Smooth muscle cell (in vitro differentiated cells): ENCODE results near the gene MGAT5B. TPM values are rescaled to one million over a fixed set of nuclear protein-coding genes. Genes with fewer than 3 reads are reported as not detected.

Experiments used
- DNase-seq: peaks from one replicate; lab custom pipeline; 2025; ENCODE audit not compliant: unreplicated experiment; lab: John Stamatoyannopoulos, UW
- H2AFZ ChIP-seq: fragments of 200-600 bp; sonication (generic); 2 replicates; pipeline ENCODE4 v1.6.0; 2016; ENCODE audit warnings: antibody characterized with exemption, low read depth, mild to moderate bottlenecking
- H3F3A ChIP-seq: fragments of 200-600 bp; sonication (generic); 2 replicates; pipeline ENCODE4 v1.6.0; 2017; ENCODE audit warnings: antibody characterized with exemption, low read depth
- H3K27ac ChIP-seq: fragments of 200-600 bp; sonication (generic); 2 replicates; pipeline ENCODE4 v1.5.1; 2016; ENCODE audit warnings: low read depth, mild to moderate bottlenecking
- H3K27me3 ChIP-seq: fragments of 200-600 bp; sonication (generic); 2 replicates; pipeline ENCODE4 v1.6.1; 2016; ENCODE audit warnings: low read depth, mild to moderate bottlenecking
- H3K36me3 ChIP-seq: fragments of 200-600 bp; sonication (generic); 2 replicates; pipeline ENCODE4 v1.5.1; 2016; ENCODE audit warnings: low read depth
- H3K4me1 ChIP-seq: fragments of 200-600 bp; sonication (generic); 2 replicates; pipeline ENCODE4 v1.5.1; 2016; ENCODE audit warnings: low read depth
- H3K4me2 ChIP-seq: fragments of 200-600 bp; sonication (generic); 2 replicates; pipeline ENCODE4 v1.6.0; 2016; ENCODE audit warnings: mild to moderate bottlenecking
- H3K4me3 ChIP-seq: fragments of 200-600 bp; sonication (generic); 2 replicates; pipeline ENCODE4 v1.5.1; 2016; ENCODE audit warnings: mild to moderate bottlenecking
- H3K79me2 ChIP-seq: fragments of 200-600 bp; sonication (generic); 2 replicates; pipeline ENCODE4 v1.6.0; 2016; ENCODE audit warnings: low read depth, mild to moderate bottlenecking
- H3K9ac ChIP-seq: fragments of 200-600 bp; sonication (generic); 2 replicates; pipeline ENCODE4 v1.6.0; 2016; ENCODE audit warnings: low read depth
- H3K9me3 ChIP-seq: fragments of 200-600 bp; sonication (generic); replicated peaks from 2 replicates; pipeline ENCODE4 v1.5.1; 2016; ENCODE audit warnings: low read depth
- H4K20me1 ChIP-seq: fragments of 200-600 bp; sonication (generic); 2 replicates; pipeline ENCODE4 v1.6.0; 2016; ENCODE audit warnings: low read depth
- CTCF ChIP-seq: fragments of 200-600 bp; sonication (generic); IDR thresholded peaks from 2 replicates; pipeline ENCODE4 v1.5.1; 2017; ENCODE audit warnings: borderline replicate concordance, mild to moderate bottlenecking, antibody characterized with exemption; ENCODE audit not compliant: insufficient read depth, poor library complexity, severe bottlenecking
- WGBS: methylation state at CpG from one replicate; pipeline ENCODE4 v1.1.7; 2016; ENCODE audit warnings: low lambda C conversion rate; 5-methylcytosine and 5-hydroxymethylcytosine counted together
- polyA plus RNA-seq: library from polyadenylated mRNA; unstranded; fragments of >200 nt; fragmentation: Nextera tagmentation; extraction: Ambion mirVana; gene quantifications from 2 replicates; pipeline ENCODE4 v1.2.1, GENCODE V29; 2016
- total RNA-seq: library from RNA; depleted of rRNA; stranded (reverse); fragments of >200 nt; gene quantifications from 2 replicates; pipeline ENCODE4 v1.2.3, GENCODE V29; 2014

Gene MGAT5B
- total and polyA plus RNA-seq, 2 experiments from 2014 or later = 0.78 to 7.6 TPM

- H3K27ac ChIP-seq = no peak overlapping the region
- H3F3A ChIP-seq = no peaks in the 10 kb centered on the region
- H3K9me3 ChIP-seq = no peaks in the 10 kb centered on the region
- H2AFZ ChIP-seq = no peak overlapping the region
- no peak overlapping the region for H3K9ac ChIP-seq
- WGBS = 90% methylated on average over 2 of the region's 2 CpGs
- no peak overlapping the region for H3K4me2 ChIP-seq
- H3K36me3 ChIP-seq = no peaks in the 10 kb centered on the region
- no peak for TF ChIP-seq CTCF
- H4K20me1 ChIP-seq = no peaks in the 10 kb centered on the region
- no peak overlapping the region for H3K4me3 ChIP-seq
- DNase-seq = no peak
- H3K4me1 ChIP-seq = no peaks in the 10 kb centered on the region
- no peaks in the 10 kb centered on the region for H3K27me3 ChIP-seq
- H3K79me2 ChIP-seq = no peaks in the 10 kb centered on the region
These were observed 61.4 kb downstream of the MGAT5B start for GRCh38 chr17:76929601-76930000.

GRCh38 chr17:76930107-76930506 lies 61.9 kb downstream of the MGAT5B start:
- no peaks in the 10 kb centered on the region for H3K27me3 ChIP-seq
- no peak overlapping the region for H2AFZ ChIP-seq
- WGBS = 84% methylated on average over 6 of the region's 6 CpGs
- no peak overlapping the region for H3K4me3 ChIP-seq
- no peak overlapping the region for H3K4me2 ChIP-seq
- no peak for TF ChIP-seq CTCF
- no peak overlapping the region for H3K9ac ChIP-seq
- H3K79me2 ChIP-seq = no peaks in the 10 kb centered on the region
- no peak for DNase-seq
- H3K4me1 ChIP-seq = no peaks in the 10 kb centered on the region
- H3K36me3 ChIP-seq = no peaks in the 10 kb centered on the region
- H3F3A ChIP-seq = no peaks in the 10 kb centered on the region
- H3K9me3 ChIP-seq = no peaks in the 10 kb centered on the region
- H3K27ac ChIP-seq = no peak overlapping the region
- H4K20me1 ChIP-seq = no peaks in the 10 kb centered on the region

- Histone ChIP-seq H3K27me3 (no peaks in the 10 kb centered on the region), H3K36me3 (no peaks in the 10 kb centered on the region), H3F3A (no peaks in the 10 kb centered on the region), H2AFZ (no peak overlapping the region), H3K9me3 (no peaks in the 10 kb centered on the region), H3K4me2 (no peak overlapping the region), H3K9ac (no peak overlapping the region), H3K27ac (no peak overlapping the region), H4K20me1 (no peaks in the 10 kb centered on the region), H3K79me2 (no peaks in the 10 kb centered on the region), H3K4me1 (no peaks in the 10 kb centered on the region), H3K4me3 (no peak overlapping the region)
- TF ChIP-seq CTCF = no peak
- WGBS = 92% methylated on average over 35 of the region's 36 CpGs
- no peak for DNase-seq
These were observed 64.5 kb downstream of the MGAT5B start for GRCh38 chr17:76932402-76933333.
